ENCODE measurements around the gene PDZD4. TPM values are rescaled to one million over a fixed set of nuclear protein-coding genes. Genes with fewer than 3 reads are reported as not detected.

The PDZD4 gene
- total RNA-seq, 2 donors from 2014 or later = 0.82 to 5.0 TPM

- Mint-ChIP-seq H3K36me3 (ENCODE audit: insufficient read depth in 2 of 2) (peaks cover 2 to 13% of the 10 kb centered on the region in 2 donors), H3K4me1 (ENCODE audit: low read depth) (peaks cover 21% of the 10 kb centered on the region), H3K27ac (peak within 1 kb of the TSS; percentile 94), H3K27me3 (ENCODE audit: low read depth) (no peaks in the 10 kb centered on the region), H3K4me3 (peak within 1 kb of the TSS; percentile 87 to 96), H3K9me3 (no peaks in the 10 kb centered on the region)
- DNase-seq = peak; percentile 92
- peak; percentile 95 to 96 for ATAC-seq (replicated peaks in 1 of 2)
These were observed 36.1 kb downstream of the PDZD4 start, which contains the start of the genes IDH3G and SSR4 for GRCh38 chrX:153794018-153794896. Gene IDH3G (minus strand): TSS chrX:153794375. CDS start chrX:153794326, 49 bp downstream. Gene SSR4 (plus strand): TSS chrX:153794668. CDS start chrX:153794688, 20 bp downstream.

GRCh38 chrX:153793291-153793690 lies 37.1 kb downstream of the PDZD4 start:
- DNase-seq (no peak), ATAC-seq (replicated peaks in 1 of 2) (no peak)
- H3K4me3 Mint-ChIP-seq = peak overlapping the region; percentile 87 to 96
- peaks cover 2 to 12% of the 10 kb centered on the region in 2 donors for H3K36me3 Mint-ChIP-seq (ENCODE audit: insufficient read depth in 2 of 2)
- peak overlapping the region; percentile 92 for H3K27ac Mint-ChIP-seq
- no peaks in the 10 kb centered on the region for H3K9me3 Mint-ChIP-seq
- H3K27me3 Mint-ChIP-seq (ENCODE audit: low read depth) = no peaks in the 10 kb centered on the region
- peaks cover 21% of the 10 kb centered on the region for H3K4me1 Mint-ChIP-seq (ENCODE audit: low read depth)

GRCh38 chrX:153792368-153792767 lies 38.0 kb downstream of the PDZD4 start:
- Mint-ChIP-seq H3K36me3 (ENCODE audit: insufficient read depth in 2 of 2) (peaks cover 2 to 10% of the 10 kb centered on the region in 2 donors), H3K9me3 (no peaks in the 10 kb centered on the region), H3K4me3 (no peak overlapping the region), H3K4me1 (ENCODE audit: low read depth) (peaks cover 21% of the 10 kb centered on the region), H3K27me3 (ENCODE audit: low read depth) (no peaks in the 10 kb centered on the region), H3K27ac (no peak overlapping the region)
- DNase-seq (no peak), ATAC-seq (replicated peaks in 1 of 2) (no peak)

- no peak for ATAC-seq (replicated peaks in 1 of 2)
- Mint-ChIP-seq H3K9me3 (no peaks in the 10 kb centered on the region), H3K27ac (no peak overlapping the region), H3K4me1 (ENCODE audit: low read depth) (peaks cover 15% of the 10 kb centered on the region), H3K27me3 (ENCODE audit: low read depth) (no peaks in the 10 kb centered on the region), H3K36me3 (ENCODE audit: insufficient read depth in 2 of 2) (peaks cover 2 to 9% of the 10 kb centered on the region in 2 donors), H3K4me3 (no peak overlapping the region)
- no peak for DNase-seq
These were observed 39.1 kb downstream of the PDZD4 start for GRCh38 chrX:153791104-153791852.

DNA sequence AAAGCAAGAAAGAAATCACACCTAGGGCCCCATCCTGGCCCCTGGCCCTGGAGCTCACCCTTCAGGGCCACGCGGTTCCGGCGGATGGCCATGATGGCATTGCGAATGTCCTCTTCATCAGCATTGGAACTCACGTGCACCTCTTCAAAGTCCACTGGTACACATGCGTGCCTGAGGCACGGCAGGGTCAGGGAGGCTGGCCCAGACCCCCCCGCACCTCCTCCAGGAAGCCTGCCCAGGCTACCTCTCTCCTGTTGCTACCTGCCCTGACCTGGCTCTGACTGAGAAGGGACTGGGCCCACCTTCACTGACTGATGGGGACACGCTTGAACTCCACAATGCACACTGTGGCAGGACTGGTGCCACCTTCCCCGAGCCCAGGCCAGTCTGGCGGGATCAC lies 40.7 kb downstream of the PDZD4 start:
- Mint-ChIP-seq H3K4me3 (no peak overlapping the region), H3K9me3 (no peaks in the 10 kb centered on the region), H3K27ac (no peak overlapping the region), H3K27me3 (ENCODE audit: low read depth) (no peaks in the 10 kb centered on the region), H3K36me3 (ENCODE audit: insufficient read depth in 2 of 2) (peaks cover 2 to 4% of the 10 kb centered on the region in 2 donors), H3K4me1 (ENCODE audit: low read depth) (peaks cover 9% of the 10 kb centered on the region)
- ATAC-seq (replicated peaks in 1 of 2) (no peak), DNase-seq (no peak)

GRCh38 chrX:153786669-153787068 lies 43.7 kb downstream of the PDZD4 start:
- H3K27ac Mint-ChIP-seq = no peak overlapping the region
- H3K27me3 Mint-ChIP-seq (ENCODE audit: low read depth) = no peaks in the 10 kb centered on the region
- H3K4me3 Mint-ChIP-seq = no peak overlapping the region
- H3K9me3 Mint-ChIP-seq = no peaks in the 10 kb centered on the region
- H3K36me3 Mint-ChIP-seq (ENCODE audit: insufficient read depth in 2 of 2) = peaks cover 0 to 4% of the 10 kb centered on the region in 2 donors
- H3K4me1 Mint-ChIP-seq (ENCODE audit: low read depth) = no peaks in the 10 kb centered on the region
- ATAC-seq (replicated peaks in 1 of 2) = no peak
- DNase-seq = no peak

- DNase-seq = no peak
- Mint-ChIP-seq H3K36me3 (ENCODE audit: insufficient read depth in 2 of 2) (no peaks in the 10 kb centered on the region), H3K27me3 (ENCODE audit: low read depth) (peaks cover 11% of the 10 kb centered on the region), H3K9me3 (no peaks in the 10 kb centered on the region), H3K27ac (no peak overlapping the region), H3K4me1 (ENCODE audit: low read depth) (peaks cover 5% of the 10 kb centered on the region), H3K4me3 (no peak overlapping the region)
- ATAC-seq (replicated peaks in 1 of 2) = no peak
These were observed 45.9 kb downstream of the PDZD4 start for GRCh38 chrX:153784325-153784967.

- Mint-ChIP-seq H3K4me3 (no peak overlapping the region), H3K27ac (no peak overlapping the region), H3K36me3 (ENCODE audit: insufficient read depth in 2 of 2) (no peaks in the 10 kb centered on the region), H3K4me1 (ENCODE audit: low read depth) (peaks cover 5% of the 10 kb centered on the region), H3K27me3 (ENCODE audit: low read depth) (peaks cover 12% of the 10 kb centered on the region), H3K9me3 (no peaks in the 10 kb centered on the region)
- ATAC-seq (replicated peaks in 1 of 2) (no peak), DNase-seq (no peak)
These were observed 46.8 kb downstream of the PDZD4 start for GRCh38 chrX:153783378-153784013.

GRCh38 chrX:153782871-153783270 lies 47.5 kb downstream of the PDZD4 start:
- no peak overlapping the region for H3K27ac Mint-ChIP-seq
- H3K9me3 Mint-ChIP-seq = no peaks in the 10 kb centered on the region
- no peaks in the 10 kb centered on the region for H3K36me3 Mint-ChIP-seq (ENCODE audit: insufficient read depth in 2 of 2)
- DNase-seq (no peak), ATAC-seq (replicated peaks in 1 of 2) (no peak)
- H3K4me1 Mint-ChIP-seq (ENCODE audit: low read depth) = peaks cover 5% of the 10 kb centered on the region
- H3K4me3 Mint-ChIP-seq = no peak overlapping the region
- H3K27me3 Mint-ChIP-seq (ENCODE audit: low read depth) = peaks cover 12% of the 10 kb centered on the region

DNA sequence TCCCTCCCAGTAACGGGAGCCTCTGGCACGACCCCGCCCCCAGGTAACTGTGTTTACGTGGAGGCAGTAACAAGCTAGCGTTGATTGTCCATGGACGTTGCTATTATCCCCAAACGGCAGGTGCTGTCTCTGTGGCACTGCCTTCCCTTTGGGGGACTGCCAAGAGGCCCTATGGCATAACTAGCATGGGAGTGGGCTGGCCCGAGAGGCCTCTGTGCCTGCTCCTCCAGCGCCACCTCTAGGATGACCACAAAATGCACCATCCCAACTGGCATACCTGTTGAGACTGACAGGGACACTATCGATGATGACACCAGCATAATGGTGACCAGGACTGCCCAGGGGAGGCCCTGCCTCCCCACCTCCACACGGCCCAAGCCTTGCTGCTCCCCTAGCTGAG lies 48.0 kb downstream of the PDZD4 start:
- Mint-ChIP-seq H3K4me3 (no peak overlapping the region), H3K4me1 (ENCODE audit: low read depth) (peaks cover 5% of the 10 kb centered on the region), H3K27me3 (ENCODE audit: low read depth) (peaks cover 12% of the 10 kb centered on the region), H3K36me3 (ENCODE audit: insufficient read depth in 2 of 2) (no peaks in the 10 kb centered on the region), H3K9me3 (no peaks in the 10 kb centered on the region), H3K27ac (no peak overlapping the region)
- no peak for ATAC-seq (replicated peaks in 1 of 2)
- DNase-seq = no peak

- peaks cover 12% of the 10 kb centered on the region for H3K27me3 Mint-ChIP-seq (ENCODE audit: low read depth)
- no peak overlapping the region for H3K4me3 Mint-ChIP-seq
- H3K27ac Mint-ChIP-seq = no peak overlapping the region
- H3K36me3 Mint-ChIP-seq (ENCODE audit: insufficient read depth in 2 of 2) = no peaks in the 10 kb centered on the region
- no peaks in the 10 kb centered on the region for H3K9me3 Mint-ChIP-seq
- DNase-seq (no peak), ATAC-seq (replicated peaks in 1 of 2) (no peak)
- peaks cover 5% of the 10 kb centered on the region for H3K4me1 Mint-ChIP-seq (ENCODE audit: low read depth)
These were observed 48.8 kb downstream of the PDZD4 start for GRCh38 chrX:153781428-153782047.

- peaks cover 5% of the 10 kb centered on the region for H3K4me1 Mint-ChIP-seq (ENCODE audit: low read depth)
- DNase-seq = no peak
- no peak within 1 kb of the TSS for H3K27ac Mint-ChIP-seq
- H3K4me3 Mint-ChIP-seq = no peak within 1 kb of the TSS
- no peak for ATAC-seq (replicated peaks in 1 of 2)
- H3K27me3 Mint-ChIP-seq (ENCODE audit: low read depth) = peaks cover 12% of the 10 kb centered on the region
- H3K9me3 Mint-ChIP-seq = no peaks in the 10 kb centered on the region
- no peaks in the 10 kb centered on the region for H3K36me3 Mint-ChIP-seq (ENCODE audit: insufficient read depth in 2 of 2)
These were observed 49.5 kb downstream of the PDZD4 start, which contains the start of gene SRPK3 for GRCh38 chrX:153780678-153781427. Gene SRPK3 (plus strand): TSS chrX:153781041. CDS start chrX:153781087, 46 bp downstream.

Measured in activated T-cell treated with anti-CD3 and anti-CD28 coated beads, Interleukin-2, amount 50 U/mL, for 72 hours (primary cell).